CMK (cell line): Measurements from ENCODE around the gene PDLIM4.

Experiments
- DNase-seq: peaks from one replicate; pipeline ENCODE4 v3.0.0-alpha.2; 2010; ENCODE audit warnings: low read depth

The PDLIM4 gene

GRCh38 chr5:132267166-132267739 is 9.8 kb downstream of the PDLIM4 start:
- DNase-seq: no peak

DNA sequence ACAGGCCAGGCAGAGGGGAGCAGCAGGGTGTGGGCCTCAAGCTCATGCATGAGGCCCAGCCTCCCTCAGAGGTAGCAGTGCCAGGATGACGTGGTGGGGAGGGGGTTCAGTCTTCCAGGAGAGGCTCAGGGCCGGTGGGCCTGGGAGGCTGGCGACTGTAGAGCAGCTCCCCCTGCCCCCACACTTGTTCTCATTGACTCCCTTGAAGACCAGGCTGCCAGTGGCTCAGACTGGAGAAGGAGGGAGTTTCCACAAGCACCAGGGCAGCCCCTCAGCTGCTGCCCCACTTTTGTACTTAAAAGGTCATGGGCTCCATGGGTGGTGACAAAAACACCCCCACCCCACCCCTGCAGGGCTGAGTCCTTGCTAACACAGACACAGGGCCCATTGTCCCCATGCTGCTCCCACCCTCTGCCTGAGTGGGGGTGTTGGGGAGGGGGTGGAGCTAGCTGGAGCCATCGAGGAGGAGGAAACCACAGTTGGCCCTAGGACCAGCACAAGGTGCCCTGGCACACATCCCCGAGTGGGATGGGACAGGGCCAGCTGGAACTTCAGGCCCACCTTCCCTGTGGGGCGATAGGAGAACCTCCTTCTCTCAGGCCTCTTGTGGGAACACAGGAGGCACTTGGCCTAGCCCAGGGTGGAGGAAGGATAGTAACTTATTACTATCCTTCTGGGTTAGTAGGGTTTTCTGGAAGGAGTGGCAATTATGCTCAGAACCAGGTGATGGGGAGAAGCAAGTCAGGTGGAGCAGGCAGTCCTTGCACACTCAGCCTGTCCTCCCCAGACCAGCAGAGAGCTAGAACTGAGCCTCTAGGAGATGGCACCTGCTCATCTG is 10.7 kb downstream of the PDLIM4 start:
- no peak for DNase-seq

- DNase-seq: no peak
Observed at GRCh38 chr5:132268769-132269551, 11.5 kb downstream of the PDLIM4 start.

GRCh38 chr5:132269635-132270334 is 12.3 kb downstream of the PDLIM4 start:
- no peak for DNase-seq

DNA sequence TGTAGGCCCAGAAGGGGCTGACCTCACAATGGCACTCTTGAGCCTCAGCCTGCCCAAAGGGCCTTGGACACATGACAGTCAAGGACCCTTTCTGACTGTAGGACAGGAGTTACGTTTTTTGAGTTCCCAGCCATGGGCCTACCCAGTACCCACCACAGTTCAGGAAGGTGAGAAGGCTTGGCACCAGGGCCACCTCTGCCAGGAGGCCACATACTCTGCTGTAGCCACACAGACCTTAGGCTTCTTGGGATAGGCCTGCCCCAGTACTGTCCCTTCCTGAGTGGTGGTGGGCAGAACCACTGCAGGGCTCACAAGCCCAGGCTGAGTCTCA is 12.8 kb downstream of the PDLIM4 start:
- no peak for DNase-seq

DNA sequence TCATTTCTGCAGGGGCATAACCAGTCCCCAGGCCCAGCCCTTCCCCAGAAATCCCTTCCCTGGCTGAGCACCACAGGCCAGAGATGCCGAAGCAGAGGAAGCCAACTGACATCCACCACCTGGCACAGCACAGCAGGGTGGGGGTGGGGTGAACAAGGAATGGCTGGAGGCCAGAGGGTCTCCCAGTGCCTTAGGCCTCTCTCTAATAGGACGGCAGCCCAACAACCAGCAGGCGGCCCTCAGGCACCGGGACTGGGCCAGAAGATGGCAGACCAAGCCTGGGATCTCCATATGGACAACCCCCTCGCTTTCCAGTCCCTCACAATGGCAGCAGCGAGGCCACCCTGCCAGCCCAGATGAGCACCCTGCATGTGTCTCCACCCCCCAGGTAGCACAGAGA is 13.2 kb downstream of the PDLIM4 start:
- no peak for DNase-seq

DNA sequence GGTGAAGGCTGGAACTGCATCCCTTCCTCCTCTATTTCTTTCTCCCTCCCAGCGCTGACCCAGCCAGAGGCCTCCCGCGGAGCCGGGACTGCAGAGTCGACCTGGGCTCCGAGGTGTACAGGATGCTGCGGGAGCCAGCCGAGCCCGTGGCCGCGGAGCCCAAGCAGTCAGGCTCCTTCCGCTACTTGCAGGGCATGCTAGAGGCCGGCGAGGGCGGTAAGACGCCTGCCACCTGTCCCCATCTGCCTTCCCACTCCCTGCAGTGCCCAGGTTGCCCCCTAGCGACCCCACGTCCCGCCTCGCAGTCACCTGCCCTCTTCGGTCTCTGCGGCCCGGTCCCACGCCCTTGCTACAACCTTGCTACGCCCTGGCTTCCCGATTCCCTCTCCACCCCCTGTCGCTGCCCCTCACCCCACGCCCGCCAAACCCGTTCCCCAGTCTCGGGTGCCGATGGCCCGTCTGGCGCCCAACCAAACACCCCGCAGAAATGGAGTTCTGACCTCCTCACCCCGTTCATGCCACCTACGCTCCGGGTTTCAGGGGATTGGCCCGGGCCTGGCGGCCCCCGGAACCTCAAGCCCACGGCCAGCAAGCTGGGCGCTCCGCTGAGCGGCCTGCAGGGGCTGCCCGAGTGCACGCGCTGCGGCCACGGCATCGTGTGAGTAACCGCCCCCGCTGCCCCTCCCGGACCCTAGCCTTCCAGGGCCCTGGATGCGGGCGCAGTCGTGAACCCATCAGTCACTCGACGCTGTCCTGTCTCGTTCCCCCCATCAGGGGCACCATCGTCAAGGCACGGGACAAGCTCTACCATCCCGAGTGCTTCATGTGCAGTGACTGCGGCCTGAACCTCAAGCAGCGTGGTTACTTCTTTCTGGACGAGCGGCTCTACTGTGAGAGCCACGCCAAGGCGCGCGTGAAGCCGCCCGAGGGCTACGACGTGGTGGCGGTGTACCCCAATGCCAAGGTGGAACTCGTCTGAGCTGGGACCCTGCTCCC is 14.1 kb downstream of the PDLIM4 start:
- DNase-seq: no peak

- no peak for DNase-seq
Observed at GRCh38 chr5:132272311-132273210, 15.1 kb downstream of the PDLIM4 start.

DNA sequence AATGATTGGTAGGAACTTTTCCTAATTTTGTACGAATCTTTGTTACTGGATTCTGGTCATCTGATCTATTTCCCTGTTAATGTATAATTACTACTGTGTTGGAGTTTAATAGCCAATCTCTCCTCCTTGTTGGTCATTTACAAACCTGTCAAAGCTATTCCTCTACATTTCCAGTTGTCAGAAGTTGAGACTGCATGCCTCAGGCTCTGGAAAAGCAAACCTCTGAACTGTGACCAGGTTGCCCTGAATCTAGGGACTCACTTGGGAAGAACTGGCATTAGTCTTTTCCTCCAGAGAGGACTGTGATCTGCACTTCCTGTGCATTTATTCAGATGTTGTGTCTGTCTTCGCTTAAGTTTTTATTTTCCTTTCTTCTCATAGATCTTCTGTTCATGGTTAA is 16.1 kb downstream of the PDLIM4 start:
- no peak for DNase-seq

GRCh38 chr5:132274050-132274792 is 16.7 kb downstream of the PDLIM4 start:
- DNase-seq: no peak

DNA sequence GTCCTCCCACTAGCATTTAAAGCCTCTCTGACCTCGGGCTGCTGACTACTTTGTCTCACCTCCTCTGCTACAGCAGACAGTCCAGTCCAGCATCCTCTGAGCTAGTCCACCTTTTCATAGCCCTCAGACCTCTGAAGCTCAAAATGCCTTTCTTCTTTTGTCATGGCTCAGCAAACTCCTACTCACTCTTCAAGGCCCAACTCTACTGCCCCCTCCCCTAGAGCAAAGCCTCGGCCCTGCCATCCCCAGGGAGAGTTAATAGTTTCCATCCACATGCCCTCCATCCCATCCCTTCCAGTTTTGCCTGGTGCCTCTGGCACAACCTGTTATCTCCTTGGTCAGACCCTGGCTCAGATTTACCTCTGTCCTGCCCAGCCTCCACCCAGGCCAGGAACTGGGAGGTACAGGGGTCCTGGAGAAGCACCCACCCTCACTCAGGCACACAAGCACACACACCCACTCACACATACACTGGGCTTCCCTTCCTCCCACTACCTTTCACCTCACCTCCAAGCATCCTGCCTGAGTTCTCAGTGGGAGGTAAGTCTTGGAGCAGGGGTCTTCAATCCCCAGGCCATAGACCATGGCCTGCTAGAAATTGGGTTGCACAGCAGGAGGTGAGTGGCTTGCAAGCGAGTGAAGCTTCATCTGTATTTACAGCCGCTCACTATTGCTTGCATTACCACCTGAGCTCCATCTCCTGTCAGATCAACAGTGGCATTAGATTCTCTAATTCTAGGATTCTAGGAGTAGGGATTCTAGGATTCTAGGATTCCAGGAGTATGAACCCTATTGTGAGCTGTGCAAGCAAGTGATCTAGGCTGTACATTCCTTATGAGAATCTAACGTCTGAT is 18.1 kb downstream of the PDLIM4 start:
- no peak for DNase-seq

DNA sequence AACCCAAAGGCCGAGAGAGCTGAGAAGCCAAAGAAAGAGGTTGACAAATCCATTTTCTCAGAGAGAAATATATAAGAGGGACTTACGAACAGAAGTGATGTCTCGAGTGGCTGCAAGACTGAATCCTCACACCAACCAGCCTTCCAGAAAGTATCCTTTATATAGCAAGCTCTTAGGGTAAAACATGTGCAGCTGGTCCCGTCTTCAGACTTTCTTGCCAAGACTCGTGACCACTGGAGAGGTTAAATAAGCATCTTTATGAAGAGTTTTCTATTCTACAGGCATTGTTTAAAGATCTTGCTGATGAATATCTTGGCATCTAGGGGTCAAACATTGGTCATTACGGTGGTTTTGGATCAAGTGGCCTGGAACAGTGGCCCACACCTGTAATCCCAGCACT is 19.8 kb downstream of the PDLIM4 start:
- DNase-seq: no peak

- no peak for DNase-seq
Observed at GRCh38 chr5:132277971-132278853, 20.7 kb downstream of the PDLIM4 start.

DNA sequence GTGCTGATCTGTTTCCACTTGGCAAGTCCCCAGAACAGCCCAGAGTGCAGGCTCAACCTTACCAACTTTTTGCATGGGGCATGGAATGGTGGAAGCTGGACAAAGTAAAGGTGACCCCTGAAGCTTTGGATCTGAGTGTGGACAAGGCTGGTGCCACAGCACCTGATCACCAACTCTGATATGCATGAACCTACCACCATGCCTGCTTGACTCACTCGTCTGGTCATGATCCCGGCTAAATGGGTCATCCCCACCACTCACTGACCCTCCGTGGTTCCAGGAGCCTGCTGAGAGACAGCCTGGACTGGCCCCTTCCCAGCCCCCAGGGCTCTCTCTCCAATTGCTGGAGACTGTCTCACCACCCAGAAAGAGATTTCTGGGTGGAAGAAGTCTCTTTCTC is 22.3 kb downstream of the PDLIM4 start:
- DNase-seq: no peak

- no peak for DNase-seq
Observed at GRCh38 chr5:132280371-132281240, 23.1 kb downstream of the PDLIM4 start.

DNA sequence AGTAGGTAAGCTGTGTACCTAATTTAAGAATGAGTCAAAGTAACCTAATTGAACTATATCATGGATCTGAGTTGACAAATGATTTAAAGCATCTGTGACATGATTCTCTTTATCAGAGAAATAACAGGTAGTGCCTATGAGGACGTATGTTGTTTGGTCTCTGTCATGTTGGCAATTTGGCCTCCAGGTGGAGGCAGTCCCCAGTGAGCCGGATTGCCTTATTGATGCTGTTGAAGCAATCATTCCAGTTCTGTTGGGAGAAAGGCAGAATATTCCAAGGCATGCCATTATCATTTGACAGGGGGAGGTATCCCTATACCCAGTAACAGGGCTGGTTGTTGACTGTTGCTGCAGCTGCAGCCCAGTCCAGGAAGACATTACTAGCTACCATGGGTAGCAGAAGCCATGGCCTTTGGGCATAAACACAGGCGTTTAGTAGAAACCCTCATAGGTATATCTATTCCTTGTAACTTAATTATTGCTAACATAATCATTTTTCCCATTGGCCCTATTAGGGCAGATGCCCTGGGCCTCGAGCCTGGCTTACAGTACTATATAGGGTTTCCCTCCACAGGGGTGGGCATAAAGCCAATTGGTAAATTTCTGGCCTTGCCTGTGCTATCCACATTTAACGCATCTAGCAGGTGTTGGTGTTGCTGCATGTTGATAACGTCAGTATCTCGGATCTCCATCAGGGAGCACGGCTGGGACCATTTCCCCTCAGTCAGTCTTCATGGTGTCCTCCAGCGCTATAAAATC is 24.5 kb downstream of the PDLIM4 start:
- no peak for DNase-seq
